ENCODE results near the gene CITED4.

The CITED4 gene

DNA sequence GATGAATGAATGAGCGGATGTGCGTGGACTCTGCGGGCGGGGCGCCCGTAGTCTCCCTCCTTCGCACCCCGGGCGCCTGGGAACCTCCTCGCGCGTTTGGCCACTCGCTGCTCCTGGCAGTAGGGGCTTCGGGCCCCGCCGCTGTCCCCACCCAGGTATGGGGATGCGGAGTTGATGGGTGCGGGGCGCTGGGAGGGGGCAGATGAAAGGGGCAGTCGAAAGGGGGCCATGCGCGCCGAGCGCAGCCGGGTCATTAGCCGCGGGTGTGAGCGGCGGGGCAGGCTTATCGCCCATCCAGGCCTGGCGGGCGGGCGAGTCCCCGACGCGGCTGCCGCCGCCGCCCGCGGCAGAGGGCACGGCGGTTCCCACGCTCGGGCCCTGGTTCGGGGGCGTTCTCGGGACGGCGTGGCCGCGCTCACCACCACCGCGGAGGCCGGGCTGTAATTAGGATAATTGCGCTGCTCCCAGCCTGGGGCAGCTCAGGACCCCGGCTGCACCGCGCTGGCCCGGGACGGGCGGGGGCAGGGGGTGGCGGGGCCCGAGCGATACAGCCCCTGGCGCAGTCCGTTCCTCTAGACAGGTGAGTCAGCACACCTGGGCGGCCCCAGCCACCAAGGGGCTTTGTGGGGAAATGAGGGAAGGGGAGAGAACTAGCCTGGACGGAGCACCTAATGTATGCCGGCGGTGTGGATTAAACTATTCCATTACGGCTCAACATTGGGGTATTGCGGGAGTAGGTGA lies 22.1 kb upstream of the CITED4 start:
- DNase-seq: no peak

DNA sequence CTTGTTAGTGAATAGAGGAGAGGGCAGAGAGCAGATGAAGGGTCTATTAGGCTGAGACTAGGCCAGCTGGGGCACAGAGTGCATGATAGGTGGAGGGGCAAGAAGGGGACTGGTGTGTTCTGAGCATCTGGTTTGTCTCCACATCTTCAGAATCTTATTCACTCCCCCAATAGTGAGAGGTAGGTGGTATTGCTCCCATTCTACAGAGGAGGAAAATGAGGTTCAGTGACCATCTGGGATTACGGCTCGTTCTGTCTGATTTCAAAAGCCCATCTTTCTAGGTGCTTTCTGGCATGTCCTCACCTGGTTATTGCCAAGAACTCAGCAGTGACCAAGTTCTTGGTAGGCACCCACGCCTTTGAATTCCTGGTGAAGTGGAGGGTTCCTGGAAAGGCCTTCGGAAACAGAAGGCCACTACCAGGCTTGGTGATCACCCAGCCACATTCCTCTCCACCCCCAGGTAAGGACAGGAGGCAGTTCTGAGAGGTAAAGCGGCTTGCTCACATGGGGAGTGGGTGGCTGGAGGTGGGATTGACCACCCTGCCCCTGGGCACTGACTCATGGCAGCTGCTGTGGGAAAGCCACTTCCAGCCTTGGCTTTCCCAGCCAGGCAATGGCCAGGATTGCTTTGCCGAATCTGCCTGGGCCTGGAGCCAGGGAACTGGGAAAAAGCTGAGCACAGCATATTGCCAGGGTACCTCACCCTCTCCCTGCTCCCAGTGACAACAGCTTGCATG lies 18.8 kb upstream of the CITED4 start:
- peak; percentile 36 for DNase-seq

- no peak for DNase-seq
These were observed 17.5 kb upstream of the CITED4 start for GRCh38 chr1:40879482-40880175.

GRCh38 chr1:40878906-40879305 lies 16.7 kb upstream of the CITED4 start:
- DNase-seq: no peak

- DNase-seq: peak; percentile 87
These were observed 15.5 kb upstream of the CITED4 start for GRCh38 chr1:40877698-40878097.

- DNase-seq: no peak
These were observed 14.7 kb upstream of the CITED4 start for GRCh38 chr1:40876891-40877290.

GRCh38 chr1:40876436-40876761 lies 14.2 kb upstream of the CITED4 start:
- no peak for DNase-seq

GRCh38 chr1:40873863-40874472 lies 11.8 kb upstream of the CITED4 start:
- DNase-seq: no peak

- DNase-seq: no peak
These were observed 10.1 kb upstream of the CITED4 start for GRCh38 chr1:40872276-40872675.

GRCh38 chr1:40870135-40870728 lies 8.1 kb upstream of the CITED4 start:
- DNase-seq: no peak

- DNase-seq: no peak
These were observed 6.0 kb upstream of the CITED4 start for GRCh38 chr1:40868051-40868723.

GRCh38 chr1:40861224-40862003 lies 749 bp downstream of the CITED4 start:
- DNase-seq: no peak

DNA sequence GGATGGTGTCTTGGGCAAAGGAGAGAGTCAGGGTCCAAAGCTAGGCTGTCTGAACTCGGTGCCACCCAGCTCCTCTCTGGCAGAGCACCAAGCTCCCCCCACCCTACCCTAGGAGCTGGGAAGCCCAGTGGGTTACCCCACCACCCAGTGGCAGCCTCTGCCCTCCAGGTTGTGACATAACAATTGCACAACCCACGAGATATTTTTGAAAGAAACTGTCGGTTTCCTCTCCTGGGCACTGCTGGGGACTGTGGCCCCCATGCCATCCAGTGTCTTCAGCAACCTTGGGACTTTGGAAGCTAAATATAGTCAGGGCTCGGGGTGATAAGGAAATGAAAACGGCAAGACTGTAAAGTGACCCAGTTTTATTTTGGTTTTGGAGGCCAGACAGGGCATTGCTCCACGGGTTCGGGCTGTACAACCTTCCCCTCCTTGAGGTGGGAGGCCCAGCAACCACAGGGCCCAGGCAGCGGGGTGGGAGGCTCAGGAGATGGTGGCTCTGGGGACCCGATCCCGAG lies 1.4 kb downstream of the CITED4 start:
- no peak for DNase-seq

- no peak for DNase-seq
These were observed 3.2 kb downstream of the CITED4 start for GRCh38 chr1:40858856-40859416.

GRCh38 chr1:40857737-40858136 lies 4.4 kb downstream of the CITED4 start:
- DNase-seq: no peak

GRCh38 chr1:40856656-40857302 lies 5.4 kb downstream of the CITED4 start:
- no peak for DNase-seq

DNA sequence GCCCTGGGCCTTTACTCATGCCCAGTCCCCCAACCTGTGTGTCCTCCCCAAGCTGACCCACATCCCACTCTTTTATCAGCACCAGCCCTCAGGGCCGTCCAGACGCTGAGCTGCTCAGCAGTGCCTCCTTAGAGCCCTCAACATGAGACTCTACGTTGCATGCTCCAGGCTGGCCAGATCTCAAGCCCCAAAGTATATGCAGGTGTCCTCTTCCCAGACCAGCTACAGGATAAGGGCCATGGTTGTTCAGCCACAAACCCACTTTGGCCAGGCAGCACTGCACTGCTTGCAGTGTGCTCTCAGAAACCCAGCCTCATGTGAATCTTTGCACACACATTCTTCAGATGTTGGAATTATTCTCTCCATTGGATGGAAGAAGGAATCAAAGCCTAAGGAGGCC lies 6.0 kb downstream of the CITED4 start:
- DNase-seq: no peak

GRCh38 chr1:40855513-40855912 lies 6.7 kb downstream of the CITED4 start:
- DNase-seq: no peak

GRCh38 chr1:40853885-40854170 lies 8.3 kb downstream of the CITED4 start:
- DNase-seq: peak; percentile 84

DNA sequence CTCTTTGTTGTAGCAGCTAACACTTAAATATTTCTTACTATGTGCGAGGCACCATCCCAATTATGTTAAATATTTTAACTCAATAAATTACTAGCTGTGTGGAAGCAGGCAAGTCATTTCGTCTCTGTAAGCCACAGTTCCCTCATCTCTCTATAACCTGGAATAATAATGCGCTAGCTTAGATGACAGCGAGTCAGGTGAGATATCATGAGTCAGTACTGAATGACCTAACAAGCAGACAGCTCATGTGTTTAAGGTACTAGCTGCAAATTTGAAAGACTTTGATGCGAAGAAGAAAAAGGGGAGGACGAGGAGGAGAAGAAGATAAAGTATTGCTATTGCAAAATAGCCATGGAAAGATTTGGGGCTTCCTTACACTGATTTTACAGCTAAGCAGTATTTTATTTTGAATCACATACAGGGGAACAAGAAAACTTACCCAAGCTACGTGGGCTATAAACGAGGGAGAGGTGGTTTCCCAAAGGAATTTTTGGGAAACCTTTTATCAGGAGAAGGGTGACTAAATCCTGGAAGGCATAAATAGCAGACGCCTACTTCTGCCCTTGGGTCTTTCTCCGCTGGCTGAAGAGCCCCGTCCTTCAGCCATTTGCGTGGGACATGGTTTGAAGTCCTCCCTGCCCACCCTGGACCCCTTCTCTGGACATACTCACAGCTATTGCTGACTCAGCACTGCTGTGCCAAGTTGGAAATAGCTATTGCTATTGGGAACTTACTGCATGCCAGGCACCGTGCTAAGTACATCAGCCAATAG lies 8.9 kb downstream of the CITED4 start:
- no peak for DNase-seq

Measured in NCI-H1694 treated with DMSO at 0.1 percent for 48 hours (cell line).